Measurements from ENCODE around the gene RPL13A.
A peak's percentile ranks its signal among the peaks of the same experiment; 100 is the strongest.

RPL13A gene

DNA sequence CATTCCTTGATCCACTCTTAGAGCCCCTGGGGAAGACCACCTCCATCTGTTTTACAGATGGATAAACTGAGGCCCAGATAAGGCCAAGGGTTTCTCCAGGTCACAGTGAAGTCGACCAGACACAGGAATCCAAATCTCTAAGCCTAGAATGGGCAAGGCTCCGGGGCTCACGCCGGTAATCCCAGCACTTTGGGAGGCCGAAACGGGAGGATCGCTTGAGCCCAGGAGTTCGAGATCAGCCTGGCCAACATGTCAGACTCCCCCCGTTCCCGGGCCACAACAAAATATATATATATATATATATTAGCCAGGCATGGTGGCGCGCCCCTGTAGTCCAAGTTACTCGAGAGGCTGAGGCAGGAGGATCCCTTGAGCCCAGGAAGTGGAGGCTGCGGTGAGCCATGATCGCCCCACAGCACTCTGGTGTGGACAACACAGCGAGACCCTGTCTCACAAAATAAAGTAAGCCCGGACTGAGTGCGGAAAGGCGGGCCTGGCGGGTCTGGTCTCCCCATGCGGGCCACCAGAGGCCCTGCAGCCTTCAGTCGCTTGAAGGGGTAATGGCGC lies 615 bp upstream of the RPL13A start:
- no peak for DNase-seq

GRCh38 chr19:49488046-49488862 lies 846 bp downstream of the RPL13A start:
- peak; percentile 48 for DNase-seq

GRCh38 chr19:49488863-49489537 lies 1.6 kb downstream of the RPL13A start:
- no peak for DNase-seq

GRCh38 chr19:49489601-49490167 lies 2.3 kb downstream of the RPL13A start:
- DNase-seq = no peak

DNA sequence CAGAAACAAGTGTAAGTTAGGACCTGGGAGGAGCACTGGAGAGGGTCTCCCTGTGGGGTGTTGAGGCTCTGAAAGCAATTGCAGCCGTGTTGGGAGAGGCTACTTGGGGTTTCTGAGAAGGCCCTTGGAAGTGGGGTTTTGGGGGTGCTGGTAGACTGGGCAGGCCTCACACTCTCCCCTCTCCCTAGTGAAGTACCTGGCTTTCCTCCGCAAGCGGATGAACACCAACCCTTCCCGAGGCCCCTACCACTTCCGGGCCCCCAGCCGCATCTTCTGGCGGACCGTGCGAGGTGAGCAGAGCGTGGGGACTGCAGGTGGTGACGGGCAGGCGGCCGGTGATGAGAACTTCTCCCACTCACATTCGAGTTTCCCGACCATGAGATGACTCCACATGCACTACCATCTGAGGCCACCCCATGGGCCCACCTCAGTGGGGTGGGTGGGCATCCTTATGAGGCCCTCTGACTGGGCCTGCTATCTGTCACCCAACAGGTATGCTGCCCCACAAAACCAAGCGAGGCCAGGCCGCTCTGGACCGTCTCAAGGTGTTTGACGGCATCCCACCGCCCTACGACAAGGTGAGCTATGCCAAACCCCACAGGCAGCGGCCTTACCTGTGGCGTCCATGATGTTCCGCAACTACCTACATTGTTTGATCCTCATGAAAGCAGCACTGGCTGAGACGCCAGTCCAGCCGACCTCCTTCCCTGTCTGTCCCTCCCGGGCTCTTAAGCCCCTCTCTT lies 3.0 kb downstream of the RPL13A start:
- no peak for DNase-seq

DNA sequence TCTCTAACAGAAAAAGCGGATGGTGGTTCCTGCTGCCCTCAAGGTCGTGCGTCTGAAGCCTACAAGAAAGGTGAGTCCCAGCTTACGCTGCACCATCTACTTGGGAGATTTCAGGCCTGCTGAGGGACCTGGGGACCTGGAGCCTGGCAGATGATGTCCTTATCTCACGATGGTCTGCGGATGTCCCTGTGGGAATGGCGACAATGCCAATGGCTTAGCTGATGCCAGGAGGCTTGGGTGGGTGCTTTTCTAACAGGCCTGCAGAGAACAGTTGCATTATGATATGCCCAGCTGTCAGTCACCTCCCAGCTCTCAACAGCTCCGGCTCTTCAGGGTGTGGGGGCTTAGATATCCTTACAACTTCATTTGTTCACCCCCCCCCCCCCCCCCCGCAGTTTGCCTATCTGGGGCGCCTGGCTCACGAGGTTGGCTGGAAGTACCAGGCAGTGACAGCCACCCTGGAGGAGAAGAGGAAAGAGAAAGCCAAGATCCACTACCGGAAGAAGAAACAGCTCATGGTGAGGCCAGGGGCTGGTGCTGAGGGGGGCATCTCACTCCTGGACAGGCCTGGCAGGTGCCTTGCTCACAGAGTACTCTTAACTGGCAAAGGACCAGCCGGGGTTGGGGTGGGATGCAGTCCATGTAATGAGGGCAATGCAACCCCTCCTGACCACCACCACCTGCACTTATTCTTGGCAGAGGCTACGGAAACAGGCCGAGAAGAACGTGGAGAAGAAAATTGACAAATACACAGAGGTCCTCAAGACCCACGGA lies 3.8 kb downstream of the RPL13A start:
- no peak for DNase-seq

DNA sequence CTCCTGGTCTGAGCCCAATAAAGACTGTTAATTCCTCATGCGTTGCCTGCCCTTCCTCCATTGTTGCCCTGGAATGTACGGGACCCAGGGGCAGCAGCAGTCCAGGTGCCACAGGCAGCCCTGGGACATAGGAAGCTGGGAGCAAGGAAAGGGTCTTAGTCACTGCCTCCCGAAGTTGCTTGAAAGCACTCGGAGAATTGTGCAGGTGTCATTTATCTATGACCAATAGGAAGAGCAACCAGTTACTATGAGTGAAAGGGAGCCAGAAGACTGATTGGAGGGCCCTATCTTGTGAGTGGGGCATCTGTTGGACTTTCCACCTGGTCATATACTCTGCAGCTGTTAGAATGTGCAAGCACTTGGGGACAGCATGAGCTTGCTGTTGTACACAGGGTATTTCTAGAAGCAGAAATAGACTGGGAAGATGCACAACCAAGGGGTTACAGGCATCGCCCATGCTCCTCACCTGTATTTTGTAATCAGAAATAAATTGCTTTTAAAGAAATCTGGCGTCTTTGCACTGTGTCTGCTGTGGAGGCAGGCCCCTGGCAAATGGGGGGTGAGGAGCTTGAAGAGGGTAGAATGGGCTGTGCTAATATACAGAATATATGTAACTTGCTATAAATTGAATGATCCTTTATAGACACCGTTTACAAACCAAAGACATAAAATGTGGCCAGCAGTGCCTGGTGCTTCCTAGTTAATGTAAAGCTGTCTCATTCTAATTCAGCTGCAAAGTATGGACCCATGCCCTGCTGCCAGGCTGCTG lies 4.6 kb downstream of the RPL13A start:
- no peak for DNase-seq

- no peak for DNase-seq
Measured at GRCh38 chr19:49492573-49493405, 5.4 kb downstream of the RPL13A start.

DNA sequence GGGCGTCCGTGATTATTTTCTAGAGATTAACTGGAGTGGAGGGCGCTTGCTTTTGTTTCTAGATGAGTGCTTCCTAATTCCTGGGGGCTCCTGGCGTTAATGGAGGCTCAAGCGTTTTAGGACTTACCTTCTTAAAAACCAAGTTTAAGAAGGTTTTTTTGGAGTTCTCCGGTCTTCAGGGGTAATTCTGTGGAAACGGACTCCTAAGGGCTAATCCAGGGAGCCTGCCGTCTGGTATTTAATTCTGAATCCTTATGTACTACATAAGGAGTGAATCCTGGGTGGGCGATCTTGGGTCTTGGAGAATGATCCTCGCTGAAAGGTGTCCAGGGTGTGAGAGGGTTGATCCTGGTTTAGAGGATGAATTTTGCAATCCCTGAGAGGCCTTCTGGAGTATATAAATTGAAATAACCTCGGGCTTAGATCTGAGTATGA lies 9.2 kb downstream of the RPL13A start:
- DNase-seq = peak; percentile 59

DNA sequence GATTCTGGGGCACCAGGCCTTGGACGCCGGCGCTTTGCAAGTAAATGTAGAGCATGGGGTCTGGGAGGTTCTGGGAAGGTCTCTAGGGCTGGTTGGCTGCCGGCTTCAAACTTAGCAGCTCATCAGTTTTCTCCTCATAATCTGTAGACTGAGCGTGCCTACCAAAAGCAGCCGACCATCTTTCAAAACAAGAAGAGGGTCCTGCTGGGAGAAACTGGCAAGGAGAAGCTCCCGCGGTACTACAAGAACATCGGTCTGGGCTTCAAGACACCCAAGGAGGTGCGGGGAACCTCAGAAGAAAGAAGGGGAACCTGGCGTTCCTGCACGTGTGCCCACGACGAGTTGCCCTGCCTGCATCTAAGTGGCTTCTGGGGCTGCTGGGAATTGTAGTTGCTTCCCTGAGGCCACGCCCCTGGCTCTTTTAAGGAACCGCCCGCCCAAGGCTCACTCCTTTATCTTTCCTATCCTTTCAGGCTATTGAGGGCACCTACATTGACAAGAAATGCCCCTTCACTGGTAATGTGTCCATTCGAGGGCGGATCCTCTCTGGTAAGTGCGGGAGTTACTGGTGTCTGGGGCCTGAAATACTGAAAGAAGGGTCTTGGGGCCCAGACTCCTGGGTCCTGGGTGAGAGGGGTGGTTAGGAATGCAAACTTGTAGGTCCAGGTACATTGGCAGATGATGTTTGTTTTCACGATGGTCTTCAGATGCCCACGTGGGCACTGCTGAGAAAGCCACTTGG lies 9.8 kb downstream of the RPL13A start:
- no peak for DNase-seq

- no peak for DNase-seq
Measured at GRCh38 chr19:49497789-49498103, 10.3 kb downstream of the RPL13A start.

GRCh38 chr19:49498475-49498874 lies 11.1 kb downstream of the RPL13A start:
- no peak for DNase-seq

GRCh38 chr19:49499030-49499670 lies 11.7 kb downstream of the RPL13A start:
- no peak for DNase-seq

- peak; percentile 85 for DNase-seq
Measured at GRCh38 chr19:49502866-49503581, 15.6 kb downstream of the RPL13A start.

DNA sequence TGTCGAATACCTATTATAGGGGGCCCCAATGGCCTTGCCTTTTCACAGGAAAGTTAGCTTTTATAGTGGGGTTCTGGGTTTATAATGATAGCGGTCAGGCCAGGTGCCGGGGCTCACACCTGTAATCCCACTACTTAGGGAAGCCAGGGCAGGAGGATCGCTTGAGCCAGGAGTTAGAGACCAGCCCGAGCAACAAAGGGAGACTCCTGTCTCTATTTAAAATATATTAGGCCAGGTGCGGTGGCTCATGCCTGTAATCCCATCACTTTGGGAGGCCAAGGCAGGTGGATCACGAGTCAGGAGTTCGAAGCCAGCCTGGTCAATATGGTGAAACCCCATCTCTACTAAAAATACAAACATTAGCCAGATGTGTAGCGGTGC lies 16.2 kb downstream of the RPL13A start:
- DNase-seq = no peak

DNA sequence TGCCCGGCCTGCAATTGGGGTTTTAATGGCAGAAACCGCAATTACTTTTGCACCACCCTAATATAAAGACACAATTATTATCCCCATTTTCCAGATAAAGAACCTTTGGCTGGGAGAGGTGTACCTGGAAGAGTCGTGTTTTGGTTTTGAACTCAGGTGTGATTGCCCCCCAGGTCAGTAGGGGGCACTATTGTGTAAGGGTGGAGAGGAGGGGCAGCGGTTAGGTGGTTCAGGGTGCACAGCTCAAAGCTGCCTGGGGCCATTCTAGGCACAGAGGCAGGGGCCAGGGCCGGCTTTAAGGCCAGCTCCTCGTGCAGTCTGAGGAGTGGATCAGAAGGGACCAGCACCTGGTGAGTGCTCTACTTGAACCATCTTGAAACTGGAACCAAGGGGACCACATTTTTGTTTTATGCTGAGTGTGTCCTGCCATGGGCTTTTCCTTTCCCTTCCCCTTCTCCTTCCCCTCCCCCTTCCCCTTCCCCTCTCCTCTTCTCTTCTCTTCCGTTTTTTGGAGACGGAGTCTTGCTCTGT lies 19.2 kb downstream of the RPL13A start:
- DNase-seq = peak; percentile 71

- DNase-seq = no peak
Measured at GRCh38 chr19:49507803-49508494, 20.5 kb downstream of the RPL13A start.

Data from eye (tissue), 1 donor.